ENCODE data around the gene RRP8.

RRP8 gene

GRCh38 chr11:6566704-6567370 is 36.6 kb downstream of the RRP8 start:
- no peak for DNase-seq

GRCh38 chr11:6565988-6566703 is 37.3 kb downstream of the RRP8 start:
- no peak for DNase-seq

GRCh38 chr11:6565325-6565724 is 38.1 kb downstream of the RRP8 start:
- no peak for DNase-seq

- DNase-seq, result no peak
Measured at GRCh38 chr11:6563667-6564066, 39.7 kb downstream of the RRP8 start.

GRCh38 chr11:6563121-6563619 is 40.2 kb downstream of the RRP8 start:
- DNase-seq, result no peak

- DNase-seq, result no peak
Measured at GRCh38 chr11:6561288-6561687, 42.1 kb downstream of the RRP8 start.

- no peak for DNase-seq
Measured at GRCh38 chr11:6559369-6559768, 44.0 kb downstream of the RRP8 start.

GRCh38 chr11:6557761-6558674 is 45.4 kb downstream of the RRP8 start:
- DNase-seq, result no peak

GRCh38 chr11:6557063-6557462 is 46.4 kb downstream of the RRP8 start:
- DNase-seq, result no peak

GRCh38 chr11:6556139-6556949 is 47.1 kb downstream of the RRP8 start:
- DNase-seq, result no peak

- DNase-seq, result no peak
Measured at GRCh38 chr11:6554828-6555706, 48.3 kb downstream of the RRP8 start.

- no peak for DNase-seq
Measured at GRCh38 chr11:6553634-6554033, 49.8 kb downstream of the RRP8 start.

GRCh38 chr11:6548641-6549040 is 54.8 kb downstream of the RRP8 start:
- no peak for DNase-seq

GRCh38 chr11:6548121-6548520 is 55.3 kb downstream of the RRP8 start:
- no peak for DNase-seq

GRCh38 chr11:6547177-6547576 is 56.2 kb downstream of the RRP8 start:
- no peak for DNase-seq

- no peak for DNase-seq
Measured at GRCh38 chr11:6546735-6547134, 56.7 kb downstream of the RRP8 start.

- no peak for DNase-seq
Measured at GRCh38 chr11:6545917-6546605, 57.4 kb downstream of the RRP8 start.
